ENCODE results near the gene CDIPT. TPM values are rescaled to one million over a fixed set of nuclear protein-coding genes. Genes with fewer than 3 reads are reported as not detected.
"Not testable (repeated sequence)": the region's sequence is repeated elsewhere in the genome, so short reads cannot be mapped to it uniquely, and the experiment has no call there.

Gene CDIPT
- total RNA-seq, 2 donors from 2014 or later = 135 to 138 TPM

DNA sequence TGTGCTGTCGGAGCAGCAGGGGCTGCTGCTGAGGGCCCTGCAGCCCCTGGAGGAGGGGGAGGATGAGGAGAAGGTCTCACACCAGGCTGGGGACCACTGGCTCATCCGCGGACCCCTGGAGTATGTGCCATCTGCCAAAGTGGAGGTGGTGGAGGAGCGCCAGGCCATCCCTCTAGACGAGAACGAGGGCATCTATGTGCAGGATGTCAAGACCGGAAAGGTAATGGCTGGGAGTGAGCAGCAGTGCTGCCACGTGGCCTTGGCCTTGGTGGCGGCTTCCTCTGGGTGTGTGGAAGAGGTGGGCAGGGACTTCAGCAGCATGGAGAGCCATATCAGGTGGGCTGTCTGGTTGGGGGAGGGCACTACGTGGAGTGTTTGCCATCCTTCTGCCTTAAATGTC, 22.8 kb downstream of the CDIPT start:
- TF ChIP-seq, protein P1, sequence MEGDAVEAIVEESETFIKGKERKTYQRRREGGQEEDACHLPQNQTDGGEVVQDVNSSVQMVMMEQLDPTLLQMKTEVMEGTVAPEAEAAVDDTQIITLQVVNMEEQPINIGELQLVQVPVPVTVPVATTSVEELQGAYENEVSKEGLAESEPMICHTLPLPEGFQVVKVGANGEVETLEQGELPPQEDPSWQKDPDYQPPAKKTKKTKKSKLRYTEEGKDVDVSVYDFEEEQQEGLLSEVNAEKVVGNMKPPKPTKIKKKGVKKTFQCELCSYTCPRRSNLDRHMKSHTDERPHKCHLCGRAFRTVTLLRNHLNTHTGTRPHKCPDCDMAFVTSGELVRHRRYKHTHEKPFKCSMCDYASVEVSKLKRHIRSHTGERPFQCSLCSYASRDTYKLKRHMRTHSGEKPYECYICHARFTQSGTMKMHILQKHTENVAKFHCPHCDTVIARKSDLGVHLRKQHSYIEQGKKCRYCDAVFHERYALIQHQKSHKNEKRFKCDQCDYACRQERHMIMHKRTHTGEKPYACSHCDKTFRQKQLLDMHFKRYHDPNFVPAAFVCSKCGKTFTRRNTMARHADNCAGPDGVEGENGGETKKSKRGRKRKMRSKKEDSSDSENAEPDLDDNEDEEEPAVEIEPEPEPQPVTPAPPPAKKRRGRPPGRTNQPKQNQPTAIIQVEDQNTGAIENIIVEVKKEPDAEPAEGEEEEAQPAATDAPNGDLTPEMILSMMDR (IDR thresholded peaks at IDR 0.05) = no peak
- Histone ChIP-seq H3K27me3 (no peaks in the 10 kb centered on the region), H3K4me3 (no peak overlapping the region), H3K27ac (no peak overlapping the region), H3K9me3 (no peaks in the 10 kb centered on the region), H3K4me1 (no peaks in the 10 kb centered on the region), H3K36me3 (peaks cover 86% of the 10 kb centered on the region)
- DNase-seq (ENCODE audit: low spot score) = no peak

DNA sequence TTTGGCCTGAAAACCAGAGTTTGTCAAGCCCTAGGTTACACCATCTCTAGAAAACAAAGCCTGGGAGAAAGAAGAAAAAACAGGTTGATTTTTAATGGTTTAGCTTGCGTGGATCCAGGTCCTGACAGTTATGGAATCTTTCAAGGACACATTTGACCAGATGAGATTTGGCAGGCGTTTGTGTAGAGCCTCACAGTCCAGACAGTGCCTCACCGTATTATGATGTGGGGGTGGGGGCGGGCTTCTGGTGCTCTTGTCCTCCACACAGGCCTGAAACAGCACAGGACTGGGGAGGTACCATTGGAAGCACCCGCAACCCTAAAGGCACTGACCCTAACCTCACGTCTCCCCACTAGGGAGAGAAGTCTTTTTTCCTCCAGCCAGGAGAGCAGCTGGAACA, 23.2 kb downstream of the CDIPT start:
- no peak for DNase-seq (ENCODE audit: low spot score)
- no peak overlapping the region for H3K4me3 ChIP-seq
- H3K27ac ChIP-seq = no peak overlapping the region
- H3K36me3 ChIP-seq = peaks cover 85% of the 10 kb centered on the region
- H3K4me1 ChIP-seq = no peaks in the 10 kb centered on the region
- no peaks in the 10 kb centered on the region for H3K27me3 ChIP-seq
- TF ChIP-seq, protein P1 (IDR thresholded peaks at IDR 0.05) = no peak
- no peaks in the 10 kb centered on the region for H3K9me3 ChIP-seq

DNA sequence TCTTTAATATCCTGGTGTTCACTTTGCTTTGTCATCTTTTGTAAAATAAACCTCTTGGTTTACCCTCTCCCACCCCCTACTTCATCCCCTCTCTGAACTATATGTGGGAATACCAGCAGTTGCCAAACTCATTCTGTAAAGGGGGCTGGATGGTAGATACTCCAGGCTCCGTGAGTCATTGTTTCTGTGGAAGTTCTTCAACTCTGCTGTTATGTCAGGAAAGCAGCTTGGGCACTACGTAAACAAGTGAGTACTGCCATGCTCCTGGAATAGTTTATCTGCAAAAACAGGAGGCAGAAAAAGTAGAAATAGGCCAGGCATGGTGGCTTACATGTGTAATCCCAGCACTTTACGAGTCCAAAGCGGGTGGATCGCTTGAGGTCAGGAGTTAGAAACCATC, 25.2 kb downstream of the CDIPT start:
- H3K27me3 ChIP-seq = no peaks in the 10 kb centered on the region
- H3K9me3 ChIP-seq = no peaks in the 10 kb centered on the region
- peaks cover 89% of the 10 kb centered on the region for H3K36me3 ChIP-seq
- TF ChIP-seq, protein P1 (IDR thresholded peaks at IDR 0.05) = no peak
- no peak overlapping the region for H3K27ac ChIP-seq
- DNase-seq (ENCODE audit: low spot score) = no peak
- H3K4me1 ChIP-seq = no peaks in the 10 kb centered on the region
- H3K4me3 ChIP-seq = no peak overlapping the region

DNA sequence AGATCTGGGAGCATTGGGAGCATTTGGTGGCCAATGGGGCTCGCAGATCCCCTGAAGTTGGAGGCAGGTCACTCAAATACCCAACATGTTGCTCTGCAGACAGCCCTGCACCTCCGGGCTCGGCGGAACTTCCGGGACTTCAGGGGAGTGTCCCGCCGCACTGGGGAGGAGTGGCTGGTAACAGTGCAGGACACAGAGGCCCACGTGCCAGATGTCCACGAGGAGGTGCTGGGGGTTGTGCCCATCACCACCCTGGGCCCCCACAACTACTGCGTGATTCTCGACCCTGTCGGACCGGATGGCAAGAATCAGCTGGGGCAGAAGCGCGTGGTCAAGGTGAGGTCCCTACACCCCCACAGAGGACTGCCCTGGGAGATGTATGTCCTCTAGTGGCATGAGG, 26.4 kb downstream of the CDIPT start:
- Histone ChIP-seq H3K9me3 (no peaks in the 10 kb centered on the region), H3K36me3 (peaks cover 85% of the 10 kb centered on the region), H3K27me3 (no peaks in the 10 kb centered on the region), H3K27ac (no peak overlapping the region), H3K4me3 (no peak overlapping the region), H3K4me1 (no peaks in the 10 kb centered on the region)
- no peak for DNase-seq (ENCODE audit: low spot score)
- TF ChIP-seq, protein P1 (IDR thresholded peaks at IDR 0.05) = no peak

DNA sequence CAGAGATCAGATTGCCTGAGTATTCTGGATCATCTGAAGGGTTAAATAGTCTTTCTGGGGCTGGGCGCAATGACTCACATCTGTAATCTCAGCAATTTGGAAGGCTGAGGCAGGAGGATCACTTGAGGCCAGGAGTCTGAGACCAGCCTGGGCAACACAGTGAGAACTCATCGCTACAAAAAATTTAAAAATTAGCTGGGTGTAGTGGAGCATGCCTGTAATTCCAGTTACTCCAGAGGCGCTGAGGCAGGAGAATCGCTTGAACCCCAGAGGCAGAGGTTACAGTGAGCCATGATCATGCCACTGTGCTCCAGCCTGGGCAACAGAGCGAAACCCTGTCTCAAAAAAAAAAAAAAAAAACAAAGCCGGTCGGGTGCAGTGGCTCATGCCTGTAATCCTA, 27.1 kb downstream of the CDIPT start:
- Histone ChIP-seq H3K27me3 (no peaks in the 10 kb centered on the region), H3K9me3 (no peaks in the 10 kb centered on the region), H3K36me3 (peaks cover 85% of the 10 kb centered on the region), H3K4me3 (no peak overlapping the region), H3K27ac (no peak overlapping the region), H3K4me1 (no peaks in the 10 kb centered on the region)
- DNase-seq (ENCODE audit: low spot score) = no peak
- TF ChIP-seq, protein P1 (IDR thresholded peaks at IDR 0.05) = no peak

DNA sequence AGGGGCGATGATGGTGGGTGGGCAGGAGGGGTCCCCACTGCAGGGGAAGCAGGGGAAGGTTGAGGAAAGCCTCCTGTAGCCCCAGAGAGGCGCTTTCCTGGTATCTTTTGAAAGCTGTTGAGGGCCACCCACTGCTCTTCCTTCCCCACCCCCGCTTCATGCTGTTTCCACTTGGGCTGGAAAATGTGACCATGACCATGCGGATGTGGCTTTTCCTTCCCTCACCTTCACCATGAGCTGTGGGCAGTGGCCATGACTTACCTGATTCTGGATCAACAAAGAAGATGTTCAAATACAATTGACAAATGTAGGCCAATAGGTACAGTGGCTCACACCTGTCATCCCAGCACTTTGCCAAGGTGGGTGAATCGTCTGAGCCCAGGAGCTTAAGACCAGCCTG, 28.9 kb downstream of the CDIPT start:
- no peak for DNase-seq (ENCODE audit: low spot score)
- no peak overlapping the region for H3K4me3 ChIP-seq
- no peaks in the 10 kb centered on the region for H3K9me3 ChIP-seq
- TF ChIP-seq, protein P1 (IDR thresholded peaks at IDR 0.05) = no peak
- no peaks in the 10 kb centered on the region for H3K4me1 ChIP-seq
- no peak overlapping the region for H3K27ac ChIP-seq
- H3K36me3 ChIP-seq = peaks cover 69% of the 10 kb centered on the region
- no peaks in the 10 kb centered on the region for H3K27me3 ChIP-seq

DNA sequence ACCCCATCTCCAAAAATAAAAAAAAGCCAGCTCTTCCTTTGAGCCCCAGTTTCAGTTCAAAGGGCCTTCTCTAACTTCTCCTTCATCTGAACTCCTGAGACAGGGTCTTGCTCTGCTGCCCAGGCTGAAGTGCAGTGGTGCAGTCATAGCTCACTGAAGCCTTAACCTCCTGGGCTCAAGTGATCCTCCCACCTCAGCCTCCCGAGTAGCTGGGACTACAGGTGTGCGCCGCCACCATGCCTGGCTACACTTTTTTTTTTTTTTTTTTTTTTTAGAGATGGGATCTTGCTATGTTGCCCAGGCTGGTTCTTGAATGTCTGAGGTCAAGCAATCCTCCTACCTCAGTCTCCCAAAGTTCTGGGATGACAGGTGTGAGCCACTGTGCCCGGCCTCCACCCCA, 29.8 kb downstream of the CDIPT start:
- DNase-seq (ENCODE audit: low spot score); H3K4me3 ChIP-seq; H3K4me1 ChIP-seq; H3K27ac ChIP-seq; H3K9me3 ChIP-seq; H3K27me3 ChIP-seq: not testable (repeated sequence)
- peaks cover 66% of the 10 kb centered on the region for H3K36me3 ChIP-seq
